Measurements from ENCODE around the gene PAIP1.
"Not testable (repeated sequence)": the region's sequence is repeated elsewhere in the genome, so short reads cannot be mapped to it uniquely, and the experiment has no call there.

DNA sequence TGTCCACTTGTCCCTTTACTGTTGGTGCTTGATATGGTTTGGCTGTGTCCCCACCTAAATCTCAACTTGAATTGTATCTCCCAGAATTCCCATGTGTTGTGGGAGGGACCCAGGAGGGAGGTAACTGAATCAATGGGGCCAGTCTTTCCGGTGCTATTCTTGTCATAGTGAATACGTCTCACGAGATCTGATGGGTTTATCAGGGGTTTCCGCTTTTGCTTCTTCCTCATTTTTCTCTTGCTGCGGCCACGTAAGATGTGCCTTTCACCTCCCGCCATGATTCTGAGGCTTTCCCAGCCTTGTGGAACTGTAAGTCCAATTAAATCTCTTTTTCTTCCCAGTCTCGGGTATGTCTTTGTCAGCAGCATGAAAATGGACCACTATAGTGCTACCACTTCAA, 7.6 kb downstream of the PAIP1 start:
- not testable (repeated sequence) for TF ChIP-seq POLR2A (IDR thresholded peaks at IDR 0.05; ENCODE audit: low read depth, low read length); TAF1 (IDR thresholded peaks at IDR 0.05; ENCODE audit: borderline replicate concordance, low read depth, low read length); POLR2AphosphoS5 (IDR thresholded peaks at IDR 0.05; ENCODE audit: low read depth, low read length)

Data from GM12892 (cell line).